CD4-positive, alpha-beta T cell treated with Interleukin-15 for 4 hours (primary cell): ENCODE results near the gene ALDH18A1.

Experiments used
- DNase-seq: peaks from one replicate; pipeline ENCODE4 v3.0.0-alpha.2; 2020; ENCODE audit warnings: low spot score

Gene ALDH18A1

GRCh38 chr10:95556994-95557767 lies 99.3 kb downstream of the ALDH18A1 start:
- DNase-seq: no peak
